HEK293 (cell line): ENCODE measurements around the gene ADAMTS4.
A peak's percentile ranks its signal among the peaks of the same experiment; 100 is the strongest.

Experiments
- CTCF ChIA-PET: fragments of 350-600 bp; formaldehyde crosslinking; extraction: SDS; loops from one replicate; lab custom pipeline; 2021; ENCODE audit warnings: antibody characterized with exemption; lab: Yijun Ruan, JAX
- POLR2A ChIA-PET: fragments of 300-600 bp; formaldehyde crosslinking; extraction: SDS; loops from one replicate; lab custom pipeline; 2020; ENCODE audit warnings: antibody characterized with exemption, inconsistent platforms; lab: Yijun Ruan, JAX
- H3K27ac ChIP-seq: fragments of 200-500 bp; sonication (Bioruptor generic); 2 replicates; pipeline ENCODE4 v1.5.1; 2014; ENCODE audit warnings: low read depth, low read length, control low read depth, inconsistent platforms; ENCODE audit errors: extremely low read depth
- H3K36me3 ChIP-seq, 2 experiments: fragments of 200-500 bp in 1 of 2; sonication (Bioruptor generic) in 1 of 2; 1 replicate in 1 of 2; 2 replicates in 1 of 2; pipeline ENCODE4 v1.5.1; 2014 to 2017; ENCODE audit warnings: inconsistent platforms in 2 of 2, low read length in 2 of 2; ENCODE audit not compliant: control insufficient read depth in 2 of 2, insufficient read depth in 1 of 2
- H3K4me1 ChIP-seq: fragments of 200-500 bp; sonication (Bioruptor generic); 2 replicates; pipeline ENCODE4 v1.5.1; 2014; ENCODE audit warnings: mild to moderate bottlenecking, low read length, inconsistent platforms; ENCODE audit not compliant: control insufficient read depth, insufficient read depth
- H3K4me3 ChIP-seq: 2 replicates; pipeline ENCODE4 v1.5.1; 2011; ENCODE audit warnings: low read depth, mild to moderate bottlenecking, control low read depth, low read length, moderate library complexity
- H3K9me3 ChIP-seq: fragments of 200-500 bp; sonication (Bioruptor generic); 2 replicates; pipeline ENCODE4 v1.5.1; 2014; ENCODE audit warnings: low read depth, low read length, inconsistent platforms; ENCODE audit not compliant: control insufficient read depth, insufficient read depth
- GLIS2 ChIP-seq: fragments of 450-650 bp; formaldehyde crosslinking; IDR thresholded peaks from 2 replicates; pipeline ENCODE4 v1.5.1; 2016; ENCODE audit warnings: missing biosample characterization, missing genetic modification characterization
- OSR2 ChIP-seq: fragments of 450-650 bp; formaldehyde crosslinking; IDR thresholded peaks from 2 replicates; pipeline ENCODE4 v1.5.1; 2016; ENCODE audit warnings: missing biosample characterization, missing genetic modification characterization
- PATZ1 ChIP-seq: fragments of 450-650 bp; formaldehyde crosslinking; IDR thresholded peaks from 2 replicates; pipeline ENCODE4 v1.5.1; 2016; ENCODE audit warnings: missing biosample characterization, missing genetic modification characterization
- ZBTB1 ChIP-seq: fragments of 450-650 bp; formaldehyde crosslinking; IDR thresholded peaks from 2 replicates; pipeline ENCODE4 v1.5.1; 2016; ENCODE audit warnings: missing biosample characterization, missing genetic modification characterization
- ZBTB48 ChIP-seq: fragments of 450-650 bp; formaldehyde crosslinking; IDR thresholded peaks from 2 replicates; pipeline ENCODE4 v1.5.1; 2016; ENCODE audit warnings: missing biosample characterization, missing genetic modification characterization
- ZNF112 ChIP-seq: fragments of 450-650 bp; formaldehyde crosslinking; IDR thresholded peaks from 2 replicates; pipeline ENCODE4 v1.5.0; 2017; ENCODE audit warnings: missing biosample characterization, missing genetic modification characterization
- ZNF157 ChIP-seq: fragments of 450-650 bp; formaldehyde crosslinking; IDR thresholded peaks from 2 replicates; pipeline ENCODE4 v1.5.1; 2016; ENCODE audit warnings: missing biosample characterization, missing genetic modification characterization
- ZNF18 ChIP-seq: fragments of 450-650 bp; formaldehyde crosslinking; IDR thresholded peaks from 2 replicates; pipeline ENCODE4 v1.5.1; 2016; ENCODE audit warnings: missing biosample characterization, missing genetic modification characterization
- ZNF24 ChIP-seq: fragments of 450-650 bp; formaldehyde crosslinking; IDR thresholded peaks from 2 replicates; pipeline ENCODE4 v1.5.1; 2016; ENCODE audit warnings: missing biosample characterization, missing genetic modification characterization
- ZNF335 ChIP-seq: fragments of 450-650 bp; formaldehyde crosslinking; conservative IDR thresholded peaks from 2 replicates; pipeline ENCODE4 v1.5.1; 2016; ENCODE audit warnings: missing biosample characterization, missing genetic modification characterization
- ZNF366 ChIP-seq: fragments of 450-650 bp; formaldehyde crosslinking; conservative IDR thresholded peaks from 2 replicates; pipeline ENCODE4 v1.5.1; 2016; ENCODE audit warnings: missing biosample characterization, missing genetic modification characterization
- ZNF37A ChIP-seq: fragments of 450-650 bp; IDR thresholded peaks from 2 replicates; pipeline ENCODE4 v1.5.1; 2018; ENCODE audit warnings: missing biosample characterization, missing genetic modification characterization
- ZNF544 ChIP-seq: fragments of 450-650 bp; formaldehyde crosslinking; IDR thresholded peaks from 2 replicates; pipeline ENCODE4 v1.5.0; 2017; ENCODE audit warnings: missing biosample characterization, missing genetic modification characterization
- ZNF558 ChIP-seq: fragments of 450-650 bp; formaldehyde crosslinking; IDR thresholded peaks from 2 replicates; pipeline ENCODE4 v1.5.1; 2016; ENCODE audit warnings: missing biosample characterization, missing genetic modification characterization
- ZNF660 ChIP-seq: fragments of 450-650 bp; IDR thresholded peaks from 2 replicates; pipeline ENCODE4 v1.5.1; 2018; ENCODE audit warnings: missing biosample characterization, mild to moderate bottlenecking, missing genetic modification characterization
- ZNF677 ChIP-seq: fragments of 450-650 bp; IDR thresholded peaks from 2 replicates; pipeline ENCODE4 v1.5.0; 2018; ENCODE audit warnings: missing biosample characterization, mild to moderate bottlenecking, missing genetic modification characterization, moderate library complexity
- ZSCAN30 ChIP-seq: fragments of 450-650 bp; IDR thresholded peaks from 2 replicates; pipeline ENCODE4 v1.5.1; 2018; ENCODE audit warnings: missing biosample characterization, mild to moderate bottlenecking, missing genetic modification characterization, moderate library complexity
- ZSCAN4 ChIP-seq: fragments of 450-650 bp; formaldehyde crosslinking; IDR thresholded peaks from 2 replicates; pipeline ENCODE4 v1.5.1; 2017; ENCODE audit warnings: missing biosample characterization, missing genetic modification characterization

The ADAMTS4 gene

GRCh38 chr1:161198194-161198896 is 509 bp downstream of the ADAMTS4 start (continued):
- TF ChIP-seq ZNF37A (tag by site-specific recombination): no peak
- no peak; the same call in 1 of the 2 replicates for TF ChIP-seq ZNF366 (tag by site-specific recombination)
- no peak for TF ChIP-seq ZNF24 (tag by site-specific recombination)
- TF ChIP-seq ZSCAN4: no peak
- TF ChIP-seq ZSCAN30 (tag by site-specific recombination): 0 out of 2 replicates have a peak, but pooled peaks have one; percentile 30
- TF ChIP-seq ZBTB48 (tag by site-specific recombination): 0 out of 2 replicates have a peak, but pooled peaks have one; percentile 48
- no peak for TF ChIP-seq ZNF544 (tag by site-specific recombination)
- no peak for TF ChIP-seq ZNF558 (tag by site-specific recombination)
- peak; percentile 36 for TF ChIP-seq OSR2 (tag by site-specific recombination)
- TF ChIP-seq ZNF112 (tag by site-specific recombination): no peak
- TF ChIP-seq ZBTB1 (tag by site-specific recombination): no peak
- no peak for TF ChIP-seq ZNF660 (tag by site-specific recombination)
- 0 out of 2 replicates have a peak, but pooled peaks have one; percentile 9 for TF ChIP-seq GLIS2 (tag by site-specific recombination)
- peak; percentile 70; the same call in 1 of the 2 replicates for TF ChIP-seq PATZ1 (tag by site-specific recombination)
- TF ChIP-seq ZNF677 (tag by site-specific recombination): no peak

GRCh38 chr1:161197560-161198193 is 1.2 kb downstream of the ADAMTS4 start:
- Histone ChIP-seq H3K9me3 (no peaks in the 10 kb centered on the region), H3K4me3 (no peak overlapping the region), H3K4me1 (peaks cover 9% of the 10 kb centered on the region; the same call in 1 of the 2 replicates), H3K27ac (no peak overlapping the region), H3K36me3 (no peaks in the 10 kb centered on the region)
- TF ChIP-seq ZNF18 (no peak), ZNF157 (tag by site-specific recombination) (no peak), ZNF335 (tag by site-specific recombination) (no peak)
- ChIA-PET CTCF (interaction anchor here (1.0 to 1.9 kb wide), 4 partner anchors 13 to 184 kb away, joined by 3 to 14 read pairs (median 4); partner anchors contain the start of gene TOMM40L), POLR2A (interaction anchor here (1.0 to 1.9 kb wide), 4 partner anchors 21 to 242 kb away, joined by 3 to 7 read pairs (median 4); partner anchors contain the start of gene TOMM40L)
